Endothelial cell of coronary artery (primary cell): Measurements from ENCODE around the gene ZSCAN9. TPM values are rescaled to one million over a fixed set of nuclear protein-coding genes. Genes with fewer than 3 reads are reported as not detected.

ENCODE experiments used
- total RNA-seq: library from RNA; depleted of rRNA; stranded (reverse); fragments of >200 nt; gene quantifications from 2 replicates; pipeline ENCODE4 v1.2.3, GENCODE V29; 2014

ZSCAN9 gene
- 10.7 and 14.7 TPM in 2 replicates for total RNA-seq

DNA sequence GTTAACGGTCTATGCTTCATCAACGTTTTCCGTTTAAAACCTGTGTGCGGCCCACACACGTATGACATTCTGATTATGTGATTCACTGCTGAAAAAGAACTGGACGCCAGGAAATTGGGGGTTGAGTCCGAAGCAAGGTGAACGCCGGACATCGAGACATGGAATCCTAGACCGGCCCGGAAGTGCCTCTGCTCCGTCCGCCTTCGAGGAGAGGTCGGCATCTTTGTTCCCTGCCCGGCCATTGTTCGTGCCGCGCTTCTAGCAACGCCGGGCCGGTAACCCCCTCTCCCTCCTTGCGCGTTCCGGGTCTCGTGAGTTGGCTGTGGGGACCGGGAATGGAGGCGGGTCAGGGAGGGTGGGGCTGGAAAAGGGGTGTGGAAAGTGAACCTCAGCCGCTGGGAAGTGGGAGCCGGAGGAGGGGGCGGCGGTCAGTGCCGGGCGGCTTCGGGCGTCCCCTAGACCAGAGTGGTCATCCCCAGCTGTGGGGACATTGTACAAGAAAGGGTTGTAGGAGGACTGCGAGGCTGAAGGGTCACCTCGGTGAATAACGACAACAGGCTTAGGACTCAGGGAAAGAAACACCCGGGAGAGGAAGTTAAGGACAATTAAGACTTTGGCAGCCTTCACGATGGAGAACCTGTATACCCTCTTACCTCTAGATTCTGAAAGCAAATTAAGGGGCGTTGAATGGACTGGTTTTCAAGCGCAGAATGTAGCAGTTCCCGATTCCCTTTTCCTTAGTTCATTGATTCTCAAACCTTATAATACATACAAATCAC, at the start of gene ZSCAN9:
TSS of gene ZSCAN9 (plus strand) at position 220 of the 779 bp plus-strand sequence. CDS start 1,810 bp downstream, outside the sequence.

GRCh38 chr6:28252009-28252975, 27.2 kb downstream of the ZSCAN9 start, which contains the start of gene ZKSCAN4:
Gene ZKSCAN4, minus strand, starts transcription at chr6:28252269. Its CDS starts 289 bp downstream, at chr6:28251980.

DNA sequence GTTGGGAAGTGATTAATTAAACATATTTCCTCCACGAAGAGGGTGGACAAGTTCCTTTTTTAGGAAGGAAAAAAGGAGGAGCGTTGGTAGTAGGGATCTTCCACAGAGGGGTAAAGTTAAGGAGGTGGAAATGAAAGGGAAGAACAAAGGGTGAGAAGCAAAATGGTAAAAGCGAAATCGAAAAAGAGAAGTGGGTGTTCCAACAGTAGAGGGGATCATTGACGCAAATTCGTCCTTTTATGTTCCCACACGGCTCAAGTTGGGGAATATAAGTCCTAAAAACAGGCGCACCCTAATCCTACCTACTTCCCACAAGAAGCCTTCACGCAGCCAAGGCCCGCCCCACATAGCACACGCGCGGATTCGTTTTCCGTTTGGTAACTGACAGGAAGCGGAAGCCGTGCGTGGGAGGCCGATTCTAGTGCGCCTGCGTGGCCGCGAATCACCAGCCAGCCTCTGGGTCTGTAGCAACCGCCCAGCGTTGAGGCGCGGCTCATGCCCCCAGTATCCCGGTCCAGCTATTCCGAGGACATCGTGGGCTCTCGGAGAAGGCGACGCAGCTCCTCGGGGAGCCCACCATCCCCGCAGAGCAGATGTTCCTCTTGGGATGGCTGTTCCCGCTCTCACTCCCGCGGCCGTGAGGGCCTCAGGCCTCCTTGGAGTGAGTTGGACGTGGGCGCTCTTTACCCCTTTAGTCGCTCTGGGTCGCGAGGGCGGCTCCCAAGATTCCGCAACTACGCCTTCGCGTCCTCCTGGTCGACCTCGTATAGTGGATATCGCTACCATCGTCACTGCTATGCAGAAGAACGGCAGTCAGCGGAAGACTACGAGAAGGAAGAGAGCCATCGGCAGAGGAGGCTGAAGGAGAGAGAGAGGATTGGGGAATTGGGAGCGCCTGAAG, 34.1 kb downstream of the ZSCAN9 start, which contains the start of gene NKAPL:
TSS of gene NKAPL (plus strand) at position 421 of the 901 bp plus-strand sequence. CDS start at position 496, 75 bp downstream.

GRCh38 chr6:28266962-28267694, 42.1 kb downstream of the ZSCAN9 start, which contains the start of gene ZSCAN26:
Gene ZSCAN26, plus strand, starts transcription at chr6:28267143. Its CDS starts 4,777 bp downstream, at chr6:28271920.

DNA sequence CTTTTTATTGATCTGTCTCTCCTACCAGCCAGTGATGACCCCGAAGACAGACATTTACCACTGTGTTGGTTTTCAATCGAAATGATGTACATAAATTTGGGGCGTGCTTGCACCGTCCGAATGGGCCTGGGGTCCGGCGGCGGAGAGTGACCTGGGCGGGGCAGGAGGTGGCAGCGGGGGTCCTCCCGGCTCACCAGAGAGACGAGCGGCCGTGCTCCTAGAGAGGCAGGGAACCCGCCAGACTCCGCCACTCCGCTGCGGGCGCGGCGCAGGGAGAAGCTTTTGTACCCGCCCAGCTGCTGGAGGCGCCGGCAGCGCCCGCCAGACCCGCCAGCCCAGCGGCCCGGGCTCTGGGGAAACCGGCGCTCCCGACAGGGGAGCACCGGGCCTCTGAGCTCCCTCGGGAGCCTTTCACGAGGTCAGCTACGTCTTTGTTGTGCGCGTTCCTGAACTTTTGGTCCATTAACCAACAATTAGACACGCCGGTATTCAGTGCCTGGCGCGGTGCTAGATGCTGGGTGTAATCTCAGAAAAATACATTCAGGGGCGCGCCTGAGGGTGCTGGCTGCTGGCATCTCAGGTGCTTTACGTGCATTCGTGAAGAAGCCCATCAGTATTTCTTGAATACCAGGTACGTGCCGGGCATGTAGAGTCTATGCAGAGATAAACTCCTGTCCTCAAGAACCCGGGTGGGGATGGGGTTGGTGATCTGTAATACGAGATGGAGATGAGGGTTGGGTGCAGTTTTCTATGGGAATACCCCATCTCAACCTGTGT, 56.4 kb downstream of the ZSCAN9 start, which contains the start of gene PGBD1:
TSS of gene PGBD1 (plus strand) at position 285 of the 777 bp plus-strand sequence. CDS start 2,242 bp downstream, outside the sequence.

Other genes starting within 250 kb of the ZSCAN9 start
- 0.19 and 0.36 TPM in 2 replicates for gene ZNF165, start 144.7 kb upstream of the ZSCAN9 start, total RNA-seq
- gene ZSCAN16, start 100.7 kb upstream of the ZSCAN9 start, total RNA-seq: 11.8 and 12.1 TPM in 2 replicates
- 8.5 and 16.3 TPM in 2 replicates for gene ZKSCAN8, start 83.4 kb upstream of the ZSCAN9 start, total RNA-seq
- gene ZKSCAN4, start 27.0 kb downstream of the ZSCAN9 start, total RNA-seq: 5.2 and 5.7 TPM in 2 replicates
- 0.27 and 0.85 TPM in 2 replicates for gene NKAPL, start 34.0 kb downstream of the ZSCAN9 start, total RNA-seq
- gene ZSCAN26, start 41.9 kb downstream of the ZSCAN9 start, total RNA-seq: 9.8 and 13.5 TPM in 2 replicates
- gene PGBD1, start 56.3 kb downstream of the ZSCAN9 start, total RNA-seq: 5.9 and 7.1 TPM in 2 replicates
- gene ZSCAN31, start 110.9 kb downstream of the ZSCAN9 start, total RNA-seq: 13.4 and 17.3 TPM in 2 replicates
- gene ZKSCAN3, start 124.7 kb downstream of the ZSCAN9 start, total RNA-seq: 3.9 and 6.1 TPM in 2 replicates
- 2.7 and 6.3 TPM in 2 replicates for gene ZSCAN12, start 174.5 kb downstream of the ZSCAN9 start, total RNA-seq
- 0.18 and 1.9 TPM in 2 replicates for gene ZSCAN23, start 218.2 kb downstream of the ZSCAN9 start, total RNA-seq